A549 (cell line): ENCODE measurements around the gene NMRAL1.

ENCODE experiments used
- CTCF ChIP-seq: fragments of >200 bp; sonication (Bioruptor Twin); formaldehyde crosslinking; IDR thresholded peaks from 3 replicates; pipeline ENCODE4 v1.5.1; 2016
- EP300 ChIP-seq, 2 experiments: fragments of >200 bp; sonication (Bioruptor Twin); formaldehyde crosslinking; IDR thresholded peaks; 2 replicates in 1 of 2; 3 replicates in 1 of 2; pipeline ENCODE4 v1.6.1; 2016 to 2017
- HMGXB4 ChIP-seq: fragments of 250-450 bp; sonication (Bioruptor Pico); IDR thresholded peaks from 2 replicates; pipeline ENCODE4 v1.5.0; 2021; ENCODE audit warnings: mild to moderate bottlenecking, moderate library complexity, borderline replicate concordance
- MAX ChIP-seq: IDR thresholded peaks from 2 replicates; pipeline ENCODE4 v1.6.1; 2012
- POLR2A ChIP-seq: IDR thresholded peaks from 2 replicates; pipeline ENCODE4 v1.6.1; 2012; ENCODE audit warnings: mild to moderate bottlenecking, low read length
- RARB ChIP-seq: fragments of 250-450 bp; sonication (Bioruptor Pico); IDR thresholded peaks from 2 replicates; pipeline ENCODE4 v1.8.0; 2021; ENCODE audit warnings: mild to moderate bottlenecking, moderate library complexity
- USF2 ChIP-seq: fragments of 450-650 bp; IDR thresholded peaks from 2 replicates; pipeline ENCODE4 v1.6.1; 2014; ENCODE audit warnings: antibody characterized with exemption

- no peak for TF ChIP-seq CTCF
- no peak for TF ChIP-seq HMGXB4
- no peak for TF ChIP-seq USF2
- TF ChIP-seq POLR2A, result no peak
- TF ChIP-seq EP300 (IDR thresholded peaks at IDR 0.05), result no peak
- no peak for TF ChIP-seq MAX
- TF ChIP-seq RARB, result no peak
These were observed 45.0 kb upstream of the NMRAL1 start for GRCh38 chr16:4519274-4520058.
